WTC11 (cell line): ENCODE measurements around the gene PTEN. TPM values are rescaled to one million over a fixed set of nuclear protein-coding genes. Genes with fewer than 3 reads are reported as not detected.

Experiments
- ATAC-seq: fragments of 200-7000 bp; cut with Tn5 transposase; 2 replicates; pipeline ENCODE4 v1.10.0; 2021; ENCODE audit warnings: mild to moderate bottlenecking, moderate library complexity
- CTCF ChIA-PET: fragments of 300-600 bp; sonication (Branson Sonifier 250); formaldehyde crosslinking; loops from one replicate; lab custom pipeline; 2021; ENCODE audit warnings: antibody characterized with exemption; lab: Charles Lee
- POLR2A ChIA-PET: fragments of 350-600 bp; sonication (Branson Sonifier 250); formaldehyde crosslinking; loops from one replicate; lab custom pipeline; 2021; ENCODE audit warnings: antibody characterized with exemption; lab: Charles Lee
- DNase-seq: peaks from one replicate; pipeline ENCODE4 v3.0.0; 2021; ENCODE audit warnings: low spot score
- H3K27ac Mint-ChIP-seq: 2 replicates; pipeline ENCODE4 v1.8.0; 2021; ENCODE audit warnings: mixed read lengths
- H3K27me3 Mint-ChIP-seq: 2 replicates; pipeline ENCODE4 v1.8.0; 2021; ENCODE audit warnings: low read depth, mild to moderate bottlenecking, moderate library complexity, mixed read lengths
- H3K36me3 Mint-ChIP-seq: 2 replicates; pipeline ENCODE4 v1.8.0; 2021; ENCODE audit warnings: mixed read lengths
- H3K4me1 Mint-ChIP-seq: 2 replicates; pipeline ENCODE4 v1.8.0; 2022; ENCODE audit warnings: mixed read lengths
- H3K4me3 Mint-ChIP-seq: 2 replicates; pipeline ENCODE4 v1.8.0; 2021; ENCODE audit warnings: mild to moderate bottlenecking, moderate library complexity, mixed read lengths
- H3K9me3 Mint-ChIP-seq: 2 replicates; pipeline ENCODE4 v1.8.0; 2021; ENCODE audit warnings: mixed read lengths
- ATF6 ChIP-seq: sonication (generic); formaldehyde crosslinking; IDR thresholded peaks from 2 replicates; pipeline ENCODE4 v1.8.1; 2023; ENCODE audit warnings: mild to moderate bottlenecking, missing genetic modification reagents
- CBFB ChIP-seq: sonication (generic); formaldehyde crosslinking; IDR thresholded peaks from 2 replicates; pipeline ENCODE4 v1.8.1; 2022; ENCODE audit warnings: mild to moderate bottlenecking, low read depth, missing genetic modification reagents
- E2F1 ChIP-seq: sonication (generic); formaldehyde crosslinking; IDR thresholded peaks from 2 replicates; pipeline ENCODE4 v1.8.0; 2022; ENCODE audit warnings: mild to moderate bottlenecking, missing genetic modification reagents
- ESRRA ChIP-seq: sonication (generic); formaldehyde crosslinking; IDR thresholded peaks from 2 replicates; pipeline ENCODE4 v1.8.1; 2022; ENCODE audit warnings: mild to moderate bottlenecking, missing genetic modification reagents, borderline replicate concordance
- HMGA2 ChIP-seq: fragments of 250-450 bp; sonication (Bioruptor Pico); IDR thresholded peaks from 2 replicates; pipeline ENCODE4 v1.4.0; 2021; ENCODE audit warnings: mild to moderate bottlenecking, moderate library complexity
- IRF1 ChIP-seq: sonication (generic); formaldehyde crosslinking; IDR thresholded peaks from 2 replicates; pipeline ENCODE4 v1.8.0; 2023; ENCODE audit warnings: missing genetic modification reagents
- MLX ChIP-seq: sonication (generic); formaldehyde crosslinking; IDR thresholded peaks from 2 replicates; pipeline ENCODE4 v1.8.1; 2023; ENCODE audit warnings: mild to moderate bottlenecking, missing genetic modification reagents, moderate library complexity
- NFE2L1 ChIP-seq: sonication (generic); formaldehyde crosslinking; IDR thresholded peaks from 2 replicates; pipeline ENCODE4 v1.8.1; 2023; ENCODE audit warnings: missing genetic modification reagents
- NR1H2 ChIP-seq: sonication (generic); formaldehyde crosslinking; IDR thresholded peaks from 2 replicates; pipeline ENCODE4 v1.9.0; 2021; ENCODE audit warnings: mild to moderate bottlenecking, moderate library complexity, missing genetic modification reagents
- PRRX2 ChIP-seq: fragments of 250-450 bp; sonication (Bioruptor Pico); IDR thresholded peaks from 2 replicates; pipeline ENCODE4 v1.8.0; 2021; ENCODE audit warnings: mild to moderate bottlenecking
- SMAD4 ChIP-seq: sonication (generic); formaldehyde crosslinking; IDR thresholded peaks from 2 replicates; pipeline ENCODE4 v1.8.0; 2022; ENCODE audit warnings: mild to moderate bottlenecking, missing genetic modification reagents
- USF1 ChIP-seq: sonication (generic); formaldehyde crosslinking; IDR thresholded peaks from 2 replicates; pipeline ENCODE4 v1.8.0; 2022; ENCODE audit warnings: mild to moderate bottlenecking, missing genetic modification reagents
- ZNF263 ChIP-seq: sonication (generic); formaldehyde crosslinking; IDR thresholded peaks from 2 replicates; pipeline ENCODE4 v1.8.1; 2022; ENCODE audit warnings: low read depth, mild to moderate bottlenecking, moderate library complexity, missing genetic modification reagents
- ZNF671 ChIP-seq: fragments of 250-450 bp; sonication (Bioruptor Pico); IDR thresholded peaks from 2 replicates; pipeline ENCODE4 v1.8.0; 2021; ENCODE audit warnings: mild to moderate bottlenecking
- total RNA-seq: library from RNA; stranded (reverse); gene quantifications from 3 replicates; pipeline ENCODE4 v1.2.3, GENCODE V29; 2021
- TF ChIP-seq, protein P1 (sequence below): sonication (generic); formaldehyde crosslinking; IDR thresholded peaks from 2 replicates; pipeline ENCODE4 v1.8.1; 2022; ENCODE audit warnings: mild to moderate bottlenecking, missing genetic modification reagents, moderate library complexity, borderline replicate concordance
- TF ChIP-seq, protein P2 (sequence below): sonication (generic); formaldehyde crosslinking; IDR thresholded peaks from 2 replicates; pipeline ENCODE4 v1.8.0; 2023; ENCODE audit warnings: missing genetic modification reagents, mild to moderate bottlenecking, borderline replicate concordance

Gene PTEN
- total RNA-seq, 1 experiment from 2014 or later = 54.2 TPM

DNA sequence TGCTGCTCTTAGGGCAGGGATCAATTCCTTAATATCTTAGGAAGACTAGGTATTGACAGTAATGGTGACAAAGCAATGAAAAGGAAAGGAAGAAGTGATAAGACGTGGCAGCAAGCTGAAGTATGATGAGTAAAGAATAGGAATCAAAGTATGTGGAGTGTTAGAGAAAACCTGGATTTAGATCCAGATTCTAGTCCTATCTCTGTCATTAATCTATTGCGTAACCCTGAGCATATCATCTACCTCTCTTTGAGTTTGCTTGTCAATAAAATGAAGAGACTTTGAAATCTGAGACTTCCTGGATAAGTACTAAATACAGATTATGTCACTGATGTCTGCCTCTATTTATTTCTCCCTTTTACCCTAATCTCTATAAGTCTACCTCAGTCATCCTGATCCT lies 89.2 kb downstream of the PTEN start:
- Mint-ChIP-seq H3K27me3 (no peaks in the 10 kb centered on the region), H3K4me3 (no peak overlapping the region), H3K27ac (no peak overlapping the region), H3K9me3 (no peaks in the 10 kb centered on the region), H3K4me1 (peaks cover 8% of the 10 kb centered on the region; the same call in 1 of the 2 replicates), H3K36me3 (peaks cover 8% of the 10 kb centered on the region)
- no peak for TF ChIP-seq USF1 (CRISPR knock-in tag)
- TF ChIP-seq MLX (CRISPR knock-in tag) = no peak
- no peak for TF ChIP-seq CBFB (CRISPR knock-in tag)
- no peak for TF ChIP-seq IRF1
- no peak for TF ChIP-seq ESRRA
- TF ChIP-seq, protein P1, sequence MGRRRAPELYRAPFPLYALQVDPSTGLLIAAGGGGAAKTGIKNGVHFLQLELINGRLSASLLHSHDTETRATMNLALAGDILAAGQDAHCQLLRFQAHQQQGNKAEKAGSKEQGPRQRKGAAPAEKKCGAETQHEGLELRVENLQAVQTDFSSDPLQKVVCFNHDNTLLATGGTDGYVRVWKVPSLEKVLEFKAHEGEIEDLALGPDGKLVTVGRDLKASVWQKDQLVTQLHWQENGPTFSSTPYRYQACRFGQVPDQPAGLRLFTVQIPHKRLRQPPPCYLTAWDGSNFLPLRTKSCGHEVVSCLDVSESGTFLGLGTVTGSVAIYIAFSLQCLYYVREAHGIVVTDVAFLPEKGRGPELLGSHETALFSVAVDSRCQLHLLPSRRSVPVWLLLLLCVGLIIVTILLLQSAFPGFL (CRISPR knock-in tag) = no peak
- TF ChIP-seq, protein P2, sequence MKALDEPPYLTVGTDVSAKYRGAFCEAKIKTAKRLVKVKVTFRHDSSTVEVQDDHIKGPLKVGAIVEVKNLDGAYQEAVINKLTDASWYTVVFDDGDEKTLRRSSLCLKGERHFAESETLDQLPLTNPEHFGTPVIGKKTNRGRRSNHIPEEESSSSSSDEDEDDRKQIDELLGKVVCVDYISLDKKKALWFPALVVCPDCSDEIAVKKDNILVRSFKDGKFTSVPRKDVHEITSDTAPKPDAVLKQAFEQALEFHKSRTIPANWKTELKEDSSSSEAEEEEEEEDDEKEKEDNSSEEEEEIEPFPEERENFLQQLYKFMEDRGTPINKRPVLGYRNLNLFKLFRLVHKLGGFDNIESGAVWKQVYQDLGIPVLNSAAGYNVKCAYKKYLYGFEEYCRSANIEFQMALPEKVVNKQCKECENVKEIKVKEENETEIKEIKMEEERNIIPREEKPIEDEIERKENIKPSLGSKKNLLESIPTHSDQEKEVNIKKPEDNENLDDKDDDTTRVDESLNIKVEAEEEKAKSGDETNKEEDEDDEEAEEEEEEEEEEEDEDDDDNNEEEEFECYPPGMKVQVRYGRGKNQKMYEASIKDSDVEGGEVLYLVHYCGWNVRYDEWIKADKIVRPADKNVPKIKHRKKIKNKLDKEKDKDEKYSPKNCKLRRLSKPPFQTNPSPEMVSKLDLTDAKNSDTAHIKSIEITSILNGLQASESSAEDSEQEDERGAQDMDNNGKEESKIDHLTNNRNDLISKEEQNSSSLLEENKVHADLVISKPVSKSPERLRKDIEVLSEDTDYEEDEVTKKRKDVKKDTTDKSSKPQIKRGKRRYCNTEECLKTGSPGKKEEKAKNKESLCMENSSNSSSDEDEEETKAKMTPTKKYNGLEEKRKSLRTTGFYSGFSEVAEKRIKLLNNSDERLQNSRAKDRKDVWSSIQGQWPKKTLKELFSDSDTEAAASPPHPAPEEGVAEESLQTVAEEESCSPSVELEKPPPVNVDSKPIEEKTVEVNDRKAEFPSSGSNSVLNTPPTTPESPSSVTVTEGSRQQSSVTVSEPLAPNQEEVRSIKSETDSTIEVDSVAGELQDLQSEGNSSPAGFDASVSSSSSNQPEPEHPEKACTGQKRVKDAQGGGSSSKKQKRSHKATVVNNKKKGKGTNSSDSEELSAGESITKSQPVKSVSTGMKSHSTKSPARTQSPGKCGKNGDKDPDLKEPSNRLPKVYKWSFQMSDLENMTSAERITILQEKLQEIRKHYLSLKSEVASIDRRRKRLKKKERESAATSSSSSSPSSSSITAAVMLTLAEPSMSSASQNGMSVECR = no peak
- TF ChIP-seq E2F1 (CRISPR knock-in tag) = no peak
- no peak for TF ChIP-seq NR1H2 (CRISPR knock-in tag)
- TF ChIP-seq HMGA2 = no peak
- no peak for TF ChIP-seq ZNF263 (CRISPR knock-in tag)
- no peak for TF ChIP-seq NFE2L1 (CRISPR knock-in tag)
- no peak for TF ChIP-seq SMAD4 (CRISPR knock-in tag)
- TF ChIP-seq ZNF671 (CRISPR knock-in tag) = no peak
- no peak for TF ChIP-seq ATF6 (CRISPR knock-in tag)
- TF ChIP-seq PRRX2 = no peak
- CTCF ChIA-PET = no interaction called here
- no peak for ATAC-seq
- no peak for DNase-seq
- POLR2A ChIA-PET = no interaction called here
